WTC11 (cell line): ENCODE data around the gene HMGXB3. TPM values are rescaled to one million over a fixed set of nuclear protein-coding genes. Genes with fewer than 3 reads are reported as not detected.

Experiments used
- ATAC-seq: fragments of 200-7000 bp; cut with Tn5 transposase; 2 replicates; pipeline ENCODE4 v1.10.0; 2021; ENCODE audit warnings: mild to moderate bottlenecking, moderate library complexity
- CTCF ChIA-PET: fragments of 300-600 bp; sonication (Branson Sonifier 250); formaldehyde crosslinking; loops from one replicate; lab custom pipeline; 2021; ENCODE audit warnings: antibody characterized with exemption; lab: Charles Lee
- POLR2A ChIA-PET: fragments of 350-600 bp; sonication (Branson Sonifier 250); formaldehyde crosslinking; loops from one replicate; lab custom pipeline; 2021; ENCODE audit warnings: antibody characterized with exemption; lab: Charles Lee
- DNase-seq: peaks from one replicate; pipeline ENCODE4 v3.0.0; 2021; ENCODE audit warnings: low spot score
- H3K27ac Mint-ChIP-seq: 2 replicates; pipeline ENCODE4 v1.8.0; 2021; ENCODE audit warnings: mixed read lengths
- H3K27me3 Mint-ChIP-seq: 2 replicates; pipeline ENCODE4 v1.8.0; 2021; ENCODE audit warnings: low read depth, mild to moderate bottlenecking, moderate library complexity, mixed read lengths
- H3K36me3 Mint-ChIP-seq: 2 replicates; pipeline ENCODE4 v1.8.0; 2021; ENCODE audit warnings: mixed read lengths
- H3K4me1 Mint-ChIP-seq: 2 replicates; pipeline ENCODE4 v1.8.0; 2022; ENCODE audit warnings: mixed read lengths
- H3K4me3 Mint-ChIP-seq: 2 replicates; pipeline ENCODE4 v1.8.0; 2021; ENCODE audit warnings: mild to moderate bottlenecking, moderate library complexity, mixed read lengths
- H3K9me3 Mint-ChIP-seq: 2 replicates; pipeline ENCODE4 v1.8.0; 2021; ENCODE audit warnings: mixed read lengths
- CREM ChIP-seq: sonication (generic); formaldehyde crosslinking; IDR thresholded peaks from 2 replicates; pipeline ENCODE4 v1.8.1; 2022; ENCODE audit warnings: mild to moderate bottlenecking, missing genetic modification reagents, moderate library complexity
- E2F4 ChIP-seq: sonication (generic); formaldehyde crosslinking; IDR thresholded peaks from 2 replicates; pipeline ENCODE4 v1.8.1; 2022; ENCODE audit warnings: low read depth, mild to moderate bottlenecking, moderate library complexity, missing genetic modification reagents, borderline replicate concordance
- ETV6 ChIP-seq: sonication (generic); formaldehyde crosslinking; IDR thresholded peaks from 2 replicates; pipeline ENCODE4 v1.8.1; 2022; ENCODE audit warnings: mild to moderate bottlenecking, missing genetic modification reagents
- GABPB1 ChIP-seq: sonication (generic); formaldehyde crosslinking; IDR thresholded peaks from 2 replicates; pipeline ENCODE4 v1.8.1; 2023; ENCODE audit warnings: mild to moderate bottlenecking, missing genetic modification reagents
- JAZF1 ChIP-seq: fragments of 250-450 bp; sonication (Bioruptor Pico); IDR thresholded peaks from 2 replicates; pipeline ENCODE4 v1.9.0; 2021; ENCODE audit warnings: moderate library complexity, mild to moderate bottlenecking, inconsistent platforms
- NFYB ChIP-seq: sonication (generic); formaldehyde crosslinking; conservative IDR thresholded peaks from 2 replicates; pipeline ENCODE4 v1.8.0; 2022; ENCODE audit warnings: low read depth, missing genetic modification reagents
- OVOL2 ChIP-seq: fragments of 250-450 bp; sonication (Bioruptor Pico); IDR thresholded peaks from 2 replicates; pipeline ENCODE4 v1.9.0; 2021; ENCODE audit warnings: mild to moderate bottlenecking, borderline replicate concordance
- PRRX2 ChIP-seq: fragments of 250-450 bp; sonication (Bioruptor Pico); IDR thresholded peaks from 2 replicates; pipeline ENCODE4 v1.8.0; 2021; ENCODE audit warnings: mild to moderate bottlenecking
- SMAD4 ChIP-seq: sonication (generic); formaldehyde crosslinking; IDR thresholded peaks from 2 replicates; pipeline ENCODE4 v1.8.0; 2022; ENCODE audit warnings: mild to moderate bottlenecking, missing genetic modification reagents
- STAT6 ChIP-seq: sonication (generic); formaldehyde crosslinking; conservative IDR thresholded peaks from 2 replicates; pipeline ENCODE4 v1.8.1; 2023; ENCODE audit warnings: mild to moderate bottlenecking, low read depth, missing genetic modification reagents, moderate library complexity
- TEAD1 ChIP-seq: sonication (generic); formaldehyde crosslinking; IDR thresholded peaks from 2 replicates; pipeline ENCODE4 v1.8.0; 2022; ENCODE audit warnings: mild to moderate bottlenecking, missing genetic modification reagents
- USF1 ChIP-seq: sonication (generic); formaldehyde crosslinking; IDR thresholded peaks from 2 replicates; pipeline ENCODE4 v1.8.0; 2022; ENCODE audit warnings: mild to moderate bottlenecking, missing genetic modification reagents
- ZBTB21 ChIP-seq: sonication (generic); formaldehyde crosslinking; IDR thresholded peaks from 2 replicates; pipeline ENCODE4 v1.8.1; 2023; ENCODE audit warnings: mild to moderate bottlenecking, missing genetic modification reagents, borderline replicate concordance
- ZNF121 ChIP-seq: sonication (generic); formaldehyde crosslinking; IDR thresholded peaks from 2 replicates; pipeline ENCODE4 v1.8.0; 2023; ENCODE audit warnings: missing genetic modification reagents
- ZNF219 ChIP-seq: sonication (generic); formaldehyde crosslinking; IDR thresholded peaks from 2 replicates; pipeline ENCODE4 v1.8.0; 2023; ENCODE audit warnings: missing genetic modification reagents, mild to moderate bottlenecking, borderline replicate concordance
- ZNF416 ChIP-seq: fragments of 250-450 bp; sonication (Bioruptor Pico); IDR thresholded peaks from 2 replicates; pipeline ENCODE4 v1.9.0; 2021; ENCODE audit warnings: mild to moderate bottlenecking, inconsistent platforms
- total RNA-seq: library from RNA; stranded (reverse); gene quantifications from 3 replicates; pipeline ENCODE4 v1.2.3, GENCODE V29; 2021
- TF ChIP-seq, protein P1 (sequence below): sonication (generic); formaldehyde crosslinking; IDR thresholded peaks from 2 replicates; pipeline ENCODE4 v1.8.1; 2023; ENCODE audit warnings: mild to moderate bottlenecking, missing genetic modification reagents, borderline replicate concordance
- TF ChIP-seq, protein P2 (sequence below): fragments of 250-450 bp; sonication (Bioruptor Pico); IDR thresholded peaks from 2 replicates; pipeline ENCODE4 v1.9.0; 2021; ENCODE audit warnings: moderate library complexity, mild to moderate bottlenecking, inconsistent platforms, borderline replicate concordance
- TF ChIP-seq, protein P3 (sequence below): sonication (generic); formaldehyde crosslinking; IDR thresholded peaks from 2 replicates; pipeline ENCODE4 v1.8.1; 2022; ENCODE audit warnings: low read depth, missing genetic modification reagents, borderline replicate concordance
- TF ChIP-seq, protein P4 (sequence below): fragments of 250-450 bp; sonication (Bioruptor Pico); IDR thresholded peaks from 2 replicates; pipeline ENCODE4 v2.1.2; 2022; ENCODE audit warnings: mild to moderate bottlenecking, moderate library complexity

Gene HMGXB3
- total RNA-seq, 1 experiment from 2014 or later = 31.6 TPM

GRCh38 chr5:150051657-150052195 lies 51.2 kb downstream of the HMGXB3 start (continued):
- TF ChIP-seq, protein P1, sequence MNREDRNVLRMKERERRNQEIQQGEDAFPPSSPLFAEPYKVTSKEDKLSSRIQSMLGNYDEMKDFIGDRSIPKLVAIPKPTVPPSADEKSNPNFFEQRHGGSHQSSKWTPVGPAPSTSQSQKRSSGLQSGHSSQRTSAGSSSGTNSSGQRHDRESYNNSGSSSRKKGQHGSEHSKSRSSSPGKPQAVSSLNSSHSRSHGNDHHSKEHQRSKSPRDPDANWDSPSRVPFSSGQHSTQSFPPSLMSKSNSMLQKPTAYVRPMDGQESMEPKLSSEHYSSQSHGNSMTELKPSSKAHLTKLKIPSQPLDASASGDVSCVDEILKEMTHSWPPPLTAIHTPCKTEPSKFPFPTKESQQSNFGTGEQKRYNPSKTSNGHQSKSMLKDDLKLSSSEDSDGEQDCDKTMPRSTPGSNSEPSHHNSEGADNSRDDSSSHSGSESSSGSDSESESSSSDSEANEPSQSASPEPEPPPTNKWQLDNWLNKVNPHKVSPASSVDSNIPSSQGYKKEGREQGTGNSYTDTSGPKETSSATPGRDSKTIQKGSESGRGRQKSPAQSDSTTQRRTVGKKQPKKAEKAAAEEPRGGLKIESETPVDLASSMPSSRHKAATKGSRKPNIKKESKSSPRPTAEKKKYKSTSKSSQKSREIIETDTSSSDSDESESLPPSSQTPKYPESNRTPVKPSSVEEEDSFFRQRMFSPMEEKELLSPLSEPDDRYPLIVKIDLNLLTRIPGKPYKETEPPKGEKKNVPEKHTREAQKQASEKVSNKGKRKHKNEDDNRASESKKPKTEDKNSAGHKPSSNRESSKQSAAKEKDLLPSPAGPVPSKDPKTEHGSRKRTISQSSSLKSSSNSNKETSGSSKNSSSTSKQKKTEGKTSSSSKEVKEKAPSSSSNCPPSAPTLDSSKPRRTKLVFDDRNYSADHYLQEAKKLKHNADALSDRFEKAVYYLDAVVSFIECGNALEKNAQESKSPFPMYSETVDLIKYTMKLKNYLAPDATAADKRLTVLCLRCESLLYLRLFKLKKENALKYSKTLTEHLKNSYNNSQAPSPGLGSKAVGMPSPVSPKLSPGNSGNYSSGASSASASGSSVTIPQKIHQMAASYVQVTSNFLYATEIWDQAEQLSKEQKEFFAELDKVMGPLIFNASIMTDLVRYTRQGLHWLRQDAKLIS (CRISPR knock-in tag) = no peak
- TF ChIP-seq ZNF416 (no peak), CREM (no peak), SMAD4 (CRISPR knock-in tag) (no peak)

DNA sequence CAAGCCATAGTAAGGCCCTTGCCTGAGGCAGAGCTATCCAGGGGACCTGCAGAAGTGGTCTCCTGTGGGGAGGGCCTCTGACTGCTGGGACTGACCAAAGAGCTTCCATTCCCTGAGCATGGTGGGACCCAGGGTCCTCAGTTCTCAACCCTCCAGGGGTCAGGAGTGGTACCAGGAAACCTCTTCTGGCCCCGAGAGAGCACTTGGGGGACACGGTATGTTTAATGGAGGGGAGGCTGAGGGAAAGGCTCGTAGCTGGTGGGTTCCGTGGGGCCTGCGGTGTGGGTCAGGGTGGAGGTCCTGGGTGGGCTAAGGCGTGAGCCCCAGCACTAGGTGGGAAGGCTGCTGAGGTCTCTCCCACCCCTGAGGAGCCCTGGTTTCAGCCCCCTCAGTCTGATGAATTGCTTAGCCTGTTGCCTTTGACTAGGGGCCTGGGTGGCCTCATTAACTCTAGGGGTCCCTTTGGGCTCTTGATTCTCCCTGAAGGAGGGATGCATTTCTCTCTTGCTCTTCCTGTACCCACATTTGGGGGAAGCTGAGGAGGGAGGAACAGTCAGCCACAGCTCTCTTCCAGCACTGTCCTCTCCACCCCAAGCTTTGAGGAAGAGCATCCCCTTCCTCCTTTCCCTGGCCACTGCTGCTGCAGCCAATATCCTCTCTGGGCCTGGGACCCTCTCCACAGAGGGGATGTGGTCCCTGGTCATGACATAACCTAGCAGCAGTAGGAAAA lies 51.9 kb downstream of the HMGXB3 start:
- no peak overlapping the region for H3K27ac Mint-ChIP-seq
- POLR2A ChIA-PET = no interaction called here
- H3K4me1 Mint-ChIP-seq = peaks cover 5% of the 10 kb centered on the region

More for the DNA sequence above, 51.9 kb downstream of the HMGXB3 start:
- Mint-ChIP-seq H3K36me3 (peaks cover 51% of the 10 kb centered on the region), H3K9me3 (no peaks in the 10 kb centered on the region), H3K4me3 (no peak overlapping the region), H3K27me3 (no peaks in the 10 kb centered on the region)
- DNase-seq (no peak), ATAC-seq (no peak)
- CTCF ChIA-PET = no interaction called here
- no peak for TF ChIP-seq ZBTB21 (CRISPR knock-in tag)
- TF ChIP-seq PRRX2 (CRISPR knock-in tag) = no peak
- TF ChIP-seq GABPB1 = no peak
- TF ChIP-seq STAT6 (CRISPR knock-in tag) = no peak
- TF ChIP-seq, protein P2, sequence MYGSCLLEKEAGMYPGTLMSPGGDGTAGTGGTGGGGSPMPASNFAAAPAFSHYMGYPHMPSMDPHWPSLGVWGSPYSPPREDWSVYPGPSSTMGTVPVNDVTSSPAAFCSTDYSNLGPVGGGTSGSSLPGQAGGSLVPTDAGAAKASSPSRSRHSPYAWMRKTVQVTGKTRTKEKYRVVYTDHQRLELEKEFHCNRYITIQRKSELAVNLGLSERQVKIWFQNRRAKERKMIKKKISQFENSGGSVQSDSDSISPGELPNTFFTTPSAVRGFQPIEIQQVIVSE (CRISPR knock-in tag) = no peak
- no peak for TF ChIP-seq ZNF219 (CRISPR knock-in tag)
- no peak for TF ChIP-seq ZNF121
- no peak for TF ChIP-seq OVOL2
- TF ChIP-seq JAZF1 = no peak
- TF ChIP-seq NFYB (CRISPR knock-in tag) = no peak
- TF ChIP-seq ETV6 = no peak
- TF ChIP-seq TEAD1 (CRISPR knock-in tag) = no peak
- TF ChIP-seq, protein P3, sequence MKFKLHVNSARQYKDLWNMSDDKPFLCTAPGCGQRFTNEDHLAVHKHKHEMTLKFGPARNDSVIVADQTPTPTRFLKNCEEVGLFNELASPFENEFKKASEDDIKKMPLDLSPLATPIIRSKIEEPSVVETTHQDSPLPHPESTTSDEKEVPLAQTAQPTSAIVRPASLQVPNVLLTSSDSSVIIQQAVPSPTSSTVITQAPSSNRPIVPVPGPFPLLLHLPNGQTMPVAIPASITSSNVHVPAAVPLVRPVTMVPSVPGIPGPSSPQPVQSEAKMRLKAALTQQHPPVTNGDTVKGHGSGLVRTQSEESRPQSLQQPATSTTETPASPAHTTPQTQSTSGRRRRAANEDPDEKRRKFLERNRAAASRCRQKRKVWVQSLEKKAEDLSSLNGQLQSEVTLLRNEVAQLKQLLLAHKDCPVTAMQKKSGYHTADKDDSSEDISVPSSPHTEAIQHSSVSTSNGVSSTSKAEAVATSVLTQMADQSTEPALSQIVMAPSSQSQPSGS (CRISPR knock-in tag) = no peak
- no peak for TF ChIP-seq E2F4 (CRISPR knock-in tag)
- TF ChIP-seq ZNF416 = no peak
- TF ChIP-seq USF1 (CRISPR knock-in tag) = no peak
- TF ChIP-seq, protein P4, sequence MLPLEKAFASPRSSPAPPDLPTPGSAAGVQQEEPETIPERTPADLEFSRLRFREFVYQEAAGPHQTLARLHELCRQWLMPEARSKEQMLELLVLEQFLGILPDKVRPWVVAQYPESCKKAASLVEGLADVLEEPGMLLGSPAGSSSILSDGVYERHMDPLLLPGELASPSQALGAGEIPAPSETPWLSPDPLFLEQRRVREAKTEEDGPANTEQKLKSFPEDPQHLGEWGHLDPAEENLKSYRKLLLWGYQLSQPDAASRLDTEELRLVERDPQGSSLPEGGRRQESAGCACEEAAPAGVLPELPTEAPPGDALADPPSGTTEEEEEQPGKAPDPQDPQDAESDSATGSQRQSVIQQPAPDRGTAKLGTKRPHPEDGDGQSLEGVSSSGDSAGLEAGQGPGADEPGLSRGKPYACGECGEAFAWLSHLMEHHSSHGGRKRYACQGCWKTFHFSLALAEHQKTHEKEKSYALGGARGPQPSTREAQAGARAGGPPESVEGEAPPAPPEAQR (CRISPR knock-in tag) = no peak
